A673 (cell line): Measurements from ENCODE around the gene HAP1. TPM values are rescaled to one million over a fixed set of nuclear protein-coding genes. Genes with fewer than 3 reads are reported as not detected.

Experiments
- BruUV-seq: library from RNA; stranded (reverse); fragments of 400-500 nt; replicated peaks from 2 replicates; lab custom pipeline; 2021; lab: Mats Ljungman, UMichigan
- CTCF ChIA-PET: fragments of 300-600 bp; sonication (Branson Sonifier 250); formaldehyde crosslinking; loops from one replicate; lab custom pipeline; 2022; ENCODE audit warnings: antibody characterized with exemption; lab: Charles Lee
- POLR2A ChIA-PET: fragments of 300-600 bp; sonication (Branson Sonifier 250); formaldehyde crosslinking; loops from one replicate; lab custom pipeline; 2022; ENCODE audit warnings: antibody characterized with exemption; ENCODE audit not compliant: low non-redundant PET; lab: Charles Lee
- DNase-seq: peaks from one replicate; pipeline ENCODE4 v3.0.0-alpha.2; 2015; ENCODE audit warnings: low spot score
- H3K27ac ChIP-seq: fragments of 200-600 bp; sonication (generic); 2 replicates; pipeline ENCODE4 v1.5.1; 2016; ENCODE audit warnings: mixed run types, low read depth, mild to moderate bottlenecking, mixed read lengths, antibody characterized with exemption, low read length; ENCODE audit not compliant: poor library complexity, severe bottlenecking
- H3K27me3 ChIP-seq: fragments of 200-600 bp; sonication (generic); replicated peaks from 2 replicates; pipeline ENCODE4 v1.6.1; 2017; ENCODE audit warnings: mixed run types, low read depth, mild to moderate bottlenecking, mixed read lengths, antibody characterized with exemption, low read length; ENCODE audit not compliant: insufficient read depth, poor library complexity
- H3K36me3 ChIP-seq: fragments of 200-600 bp; sonication (generic); 2 replicates; pipeline ENCODE4 v1.6.1; 2016; ENCODE audit warnings: mixed run types, mild to moderate bottlenecking, mixed read lengths, antibody characterized with exemption, low read length; ENCODE audit not compliant: insufficient read depth, poor library complexity, severe bottlenecking
- H3K4me1 ChIP-seq: fragments of 200-600 bp; sonication (generic); 2 replicates; pipeline ENCODE4 v1.6.1; 2017; ENCODE audit warnings: mixed run types, mild to moderate bottlenecking, mixed read lengths, antibody characterized with exemption, low read length; ENCODE audit not compliant: insufficient read depth, poor library complexity, severe bottlenecking
- H3K4me3 ChIP-seq: fragments of 200-600 bp; sonication (generic); 2 replicates; pipeline ENCODE4 v1.5.1; 2016; ENCODE audit warnings: low read depth, mixed run types, mild to moderate bottlenecking, mixed read lengths, low read length; ENCODE audit not compliant: poor library complexity, severe bottlenecking
- H3K9me3 ChIP-seq: fragments of 200-600 bp; sonication (generic); 2 replicates; pipeline ENCODE4 v1.6.1; 2016; ENCODE audit warnings: mixed run types, low read depth, mild to moderate bottlenecking, mixed read lengths, antibody characterized with exemption, low read length; ENCODE audit not compliant: poor library complexity, severe bottlenecking
- EZH2 ChIP-seq: fragments of 200-600 bp; sonication (generic); IDR thresholded peaks from 2 replicates; pipeline ENCODE4 v1.6.1; 2017; ENCODE audit warnings: borderline replicate concordance, low read depth, mild to moderate bottlenecking, mixed read lengths, antibody characterized with exemption, low read length; ENCODE audit not compliant: poor library complexity, severe bottlenecking
- intact Hi-C: fragments of 100-400 bp; cut with micrococcal nuclease; formaldehyde crosslinking; loops from one replicate; pipeline ENCODE4 v1.10.0; 2022; ENCODE audit not compliant: unreplicated experiment
- total RNA-seq: library from RNA; stranded (reverse); gene quantifications from 2 replicates; pipeline ENCODE4 v1.2.3, GENCODE V29; 2021
- TF ChIP-seq, protein P1 (sequence below): fragments of 300-800, 200-600 bp; sonication (generic); conservative IDR thresholded peaks from 2 replicates; pipeline ENCODE4 v1.5.1; 2017; ENCODE audit warnings: low read depth, mild to moderate bottlenecking, antibody characterized with exemption, low read length, moderate library complexity, mixed read lengths

HAP1 gene
- total RNA-seq, 1 experiment from 2014 or later: 1.4 TPM

DNA sequence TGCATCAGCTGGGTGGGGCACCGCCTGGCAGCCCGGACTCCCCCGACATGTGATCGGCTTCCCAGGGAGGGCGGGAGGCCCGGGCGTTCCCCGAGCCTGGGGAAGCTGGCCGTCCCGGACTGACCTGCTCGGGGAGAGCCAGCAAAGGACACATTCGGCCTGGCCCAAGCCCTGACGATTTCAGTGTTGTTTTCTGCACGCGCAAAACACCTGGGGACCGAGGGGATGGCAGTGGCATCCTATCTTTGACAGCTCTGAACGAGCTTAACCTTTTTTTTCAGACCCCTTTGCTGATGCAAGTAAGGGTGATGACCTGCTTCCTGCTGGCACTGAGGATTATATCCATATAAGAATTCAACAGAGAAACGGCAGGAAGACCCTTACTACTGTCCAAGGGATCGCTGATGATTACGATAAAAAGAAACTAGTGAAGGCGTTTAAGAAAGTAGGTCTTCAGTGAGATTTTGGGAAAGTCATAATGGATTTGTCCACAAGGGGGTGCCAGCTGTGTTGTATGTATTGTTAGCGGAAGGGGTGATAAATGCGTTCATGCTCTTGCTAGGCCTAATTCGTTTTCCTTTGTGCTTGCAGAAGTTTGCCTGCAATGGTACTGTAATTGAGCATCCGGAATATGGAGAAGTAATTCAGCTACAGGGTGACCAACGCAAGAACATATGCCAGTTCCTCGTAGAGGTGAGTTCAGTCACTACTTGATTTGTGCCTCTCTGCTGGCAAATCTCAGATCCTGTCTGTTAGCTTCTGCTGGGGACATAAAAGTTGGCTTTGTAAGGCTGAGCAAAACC, 44.7 kb downstream of the HAP1 start:
- Histone ChIP-seq H3K27ac (peak overlapping the region; percentile 100), H3K36me3 (peaks cover 41% of the 10 kb centered on the region), H3K27me3 (no peaks in the 10 kb centered on the region), H3K4me1 (peaks cover 13% of the 10 kb centered on the region), H3K4me3 (peak overlapping the region; percentile 86), H3K9me3 (no peaks in the 10 kb centered on the region)
- BruUV-seq: TSS peak; percentile 54
- ChIA-PET POLR2A (interaction anchor here (0.6 to 0.7 kb wide), 4 partner anchors 16 to 1471 kb away, joined by 3 to 13 read pairs (median 6); partner anchors contain the start of gene WIPF2), CTCF (no interaction called here)
- DNase-seq: peak; percentile 64
- intact Hi-C loops: no loop called here
- TF ChIP-seq, protein P1, sequence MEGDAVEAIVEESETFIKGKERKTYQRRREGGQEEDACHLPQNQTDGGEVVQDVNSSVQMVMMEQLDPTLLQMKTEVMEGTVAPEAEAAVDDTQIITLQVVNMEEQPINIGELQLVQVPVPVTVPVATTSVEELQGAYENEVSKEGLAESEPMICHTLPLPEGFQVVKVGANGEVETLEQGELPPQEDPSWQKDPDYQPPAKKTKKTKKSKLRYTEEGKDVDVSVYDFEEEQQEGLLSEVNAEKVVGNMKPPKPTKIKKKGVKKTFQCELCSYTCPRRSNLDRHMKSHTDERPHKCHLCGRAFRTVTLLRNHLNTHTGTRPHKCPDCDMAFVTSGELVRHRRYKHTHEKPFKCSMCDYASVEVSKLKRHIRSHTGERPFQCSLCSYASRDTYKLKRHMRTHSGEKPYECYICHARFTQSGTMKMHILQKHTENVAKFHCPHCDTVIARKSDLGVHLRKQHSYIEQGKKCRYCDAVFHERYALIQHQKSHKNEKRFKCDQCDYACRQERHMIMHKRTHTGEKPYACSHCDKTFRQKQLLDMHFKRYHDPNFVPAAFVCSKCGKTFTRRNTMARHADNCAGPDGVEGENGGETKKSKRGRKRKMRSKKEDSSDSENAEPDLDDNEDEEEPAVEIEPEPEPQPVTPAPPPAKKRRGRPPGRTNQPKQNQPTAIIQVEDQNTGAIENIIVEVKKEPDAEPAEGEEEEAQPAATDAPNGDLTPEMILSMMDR: peak; percentile 57
- TF ChIP-seq EZH2: no peak

DNA sequence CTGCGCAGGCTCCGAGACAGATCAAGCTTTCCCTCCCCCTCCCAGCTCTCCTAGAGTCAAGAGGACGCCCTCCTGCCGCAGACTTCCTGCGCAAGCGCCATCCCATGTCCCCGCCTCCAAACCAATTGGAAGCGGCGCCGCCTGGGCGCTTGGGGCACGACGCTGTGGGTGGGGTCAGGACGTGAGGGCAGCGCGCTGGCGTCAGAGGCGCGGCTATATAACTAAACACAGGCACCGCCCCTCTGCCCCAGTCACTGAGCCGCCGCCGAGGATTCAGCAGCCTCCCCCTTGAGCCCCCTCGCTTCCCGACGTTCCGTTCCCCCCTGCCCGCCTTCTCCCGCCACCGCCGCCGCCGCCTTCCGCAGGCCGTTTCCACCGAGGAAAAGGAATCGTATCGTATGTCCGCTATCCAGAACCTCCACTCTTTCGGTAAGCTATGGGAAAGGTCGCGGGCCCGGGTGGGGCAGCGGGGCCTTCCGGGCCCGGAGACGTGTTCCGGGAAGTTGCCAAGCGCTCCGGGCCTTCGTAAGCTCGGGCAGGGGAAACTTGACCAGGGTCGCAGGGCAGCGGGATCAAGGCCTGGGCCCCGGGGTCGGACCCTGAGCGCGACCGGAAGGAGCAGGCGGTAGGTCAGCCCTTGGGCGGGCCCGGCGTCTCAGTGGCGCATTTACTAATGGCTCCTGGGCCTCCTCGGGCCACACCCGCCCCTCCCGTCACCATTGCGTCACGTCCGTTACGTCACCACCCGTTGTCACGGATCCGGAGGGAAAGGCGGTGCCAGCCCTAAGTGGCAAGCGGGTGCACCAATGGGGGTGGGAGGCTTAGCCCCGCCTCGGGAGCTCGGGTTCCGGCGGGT, 45.6 kb downstream of the HAP1 start, which contains the start of gene EIF1:
Gene EIF1, plus strand, starts transcription at position 245 of the 856 bp plus-strand sequence. Its CDS starts 154 bp downstream, at position 399.
- H3K4me3 ChIP-seq: peak within 1 kb of the TSS; percentile 86
- ChIA-PET POLR2A (interaction anchor here (0.6 to 1.0 kb wide), 12 partner anchors 10 to 1470 kb away, joined by 3 to 13 read pairs (median 4); partner anchors contain the start of genes SMARCE1 and WIPF2), CTCF (interaction anchor here (0.7 to 1.1 kb wide), 2 partner anchors 10 to 26 kb away, joined by 5 to 7 read pairs; no protein-coding TSS in a partner anchor)
- H3K36me3 ChIP-seq: peaks cover 41% of the 10 kb centered on the region
- peak; percentile 98 for DNase-seq
- intact Hi-C loops: no loop called here
- no TSS peak for BruUV-seq
- TF ChIP-seq EZH2: no peak
- TF ChIP-seq, protein P1: no peak
- peak within 1 kb of the TSS; percentile 100 for H3K27ac ChIP-seq
- peaks cover 13% of the 10 kb centered on the region for H3K4me1 ChIP-seq
- H3K27me3 ChIP-seq: no peaks in the 10 kb centered on the region
- no peaks in the 10 kb centered on the region for H3K9me3 ChIP-seq
